Measurements from ENCODE around the gene SLC4A1. TPM values are rescaled to one million over a fixed set of nuclear protein-coding genes. Genes with fewer than 3 reads are reported as not detected.

The SLC4A1 gene
- total RNA-seq, 1 donor from 2014 or later: 0.13 TPM

- intact Hi-C loops (cut with micrococcal nuclease): loop anchor here (2.0 kb wide), 1 partner anchor 71 kb away; the partner anchor contains the start of gene HROB
- Mint-ChIP-seq H3K4me1 (peaks cover 62% of the 10 kb centered on the region), H3K4me3 (no peak overlapping the region), H3K27me3 (no peaks in the 10 kb centered on the region), H3K36me3 (ENCODE audit: low read depth) (peaks cover 82% of the 10 kb centered on the region), H3K27ac (peak overlapping the region; percentile 31), H3K9me3 (no peaks in the 10 kb centered on the region)
- ChIA-PET CTCF (interaction anchor here (1.1 to 5.3 kb wide), 7 partner anchors 9 to 151 kb away, joined by 3 to 108 read pairs (median 16); partner anchors contain the start of genes FAM171A2, GRN and UBTF), POLR2A (interaction anchor here (1.0 to 4.6 kb wide), 10 partner anchors 8 to 143 kb away, joined by 3 to 76 read pairs (median 10); partner anchors contain the start of genes GRN, SLC25A39, TMUB2 and UBTF)
- DNase-seq: no peak
- no peak for ATAC-seq (ENCODE audit: low read depth)
- no peak for TF ChIP-seq CTCF (IDR thresholded peaks at IDR 0.05)
Measured at GRCh38 chr17:44211281-44212265, 56.4 kb downstream of the SLC4A1 start.

GRCh38 chr17:44210342-44211192 lies 57.4 kb downstream of the SLC4A1 start:
- POLR2A ChIA-PET: interaction anchor here (0.5 to 4.6 kb wide), 19 partner anchors 9 to 209 kb away, joined by 3 to 76 read pairs (median 6); partner anchors contain the start of genes GRN, SLC25A39, TMUB2 and UBTF
- peak; percentile 73 for TF ChIP-seq CTCF (IDR thresholded peaks at IDR 0.05)
- Mint-ChIP-seq H3K4me1 (peaks cover 55% of the 10 kb centered on the region), H3K36me3 (ENCODE audit: low read depth) (peaks cover 81% of the 10 kb centered on the region), H3K9me3 (no peaks in the 10 kb centered on the region), H3K4me3 (peak overlapping the region; percentile 52), H3K27ac (peak overlapping the region; percentile 74), H3K27me3 (no peaks in the 10 kb centered on the region)
- DNase-seq (peak; percentile 93), ATAC-seq (ENCODE audit: low read depth) (peak; percentile 98)
- intact Hi-C loops (cut with micrococcal nuclease): loop anchor here (1.0 to 2.0 kb wide), 7 partner anchors 8 to 144 kb away; partner anchors contain the start of genes GRN, HROB and SLC25A39
- CTCF ChIA-PET: interaction anchor here (0.6 to 5.3 kb wide), 25 partner anchors 9 to 267 kb away, joined by 3 to 108 read pairs (median 4); partner anchors contain the start of genes FAM171A2, GRN, TMUB2 and UBTF

GRCh38 chr17:44209786-44210341 lies 58.1 kb downstream of the SLC4A1 start:
- intact Hi-C loops (cut with micrococcal nuclease): loop anchor here (1.0 to 2.0 kb wide), 7 partner anchors 8 to 144 kb away; partner anchors contain the start of genes GRN, HROB and SLC25A39
- Mint-ChIP-seq H3K36me3 (ENCODE audit: low read depth) (peaks cover 75% of the 10 kb centered on the region), H3K4me1 (peaks cover 48% of the 10 kb centered on the region), H3K4me3 (peak overlapping the region; percentile 52), H3K9me3 (no peaks in the 10 kb centered on the region), H3K27me3 (no peaks in the 10 kb centered on the region), H3K27ac (peak overlapping the region; percentile 74)
- ChIA-PET POLR2A (interaction anchor here (0.5 to 4.6 kb wide), 18 partner anchors 9 to 210 kb away, joined by 3 to 76 read pairs (median 5); partner anchors contain the start of genes GRN, HDAC5, SLC25A39 and TMUB2), CTCF (interaction anchor here (0.6 to 5.3 kb wide), 23 partner anchors 8 to 266 kb away, joined by 3 to 108 read pairs (median 4); partner anchors contain the start of genes FAM171A2, GRN, TMUB2 and UBTF)
- ATAC-seq (ENCODE audit: low read depth) (peak; percentile 11), DNase-seq (no peak)
- no peak for TF ChIP-seq CTCF (IDR thresholded peaks at IDR 0.05)

GRCh38 chr17:44207743-44208142 lies 60.2 kb downstream of the SLC4A1 start:
- Mint-ChIP-seq H3K27me3 (no peaks in the 10 kb centered on the region), H3K4me1 (peaks cover 42% of the 10 kb centered on the region), H3K27ac (no peak overlapping the region), H3K4me3 (no peak overlapping the region), H3K9me3 (no peaks in the 10 kb centered on the region), H3K36me3 (ENCODE audit: low read depth) (peaks cover 55% of the 10 kb centered on the region)
- DNase-seq (no peak), ATAC-seq (ENCODE audit: low read depth) (no peak)
- ChIA-PET POLR2A (interaction anchor here (0.6 to 4.6 kb wide), 4 partner anchors 9 to 946 kb away, joined by 3 to 76 read pairs (median 4); partner anchors contain the start of gene UBTF), CTCF (interaction anchor here (3.3 to 4.2 kb wide), 3 partner anchors 13 to 138 kb away, joined by 28 to 45 read pairs (median 34); partner anchors contain the start of genes GRN and UBTF)
- intact Hi-C loops (cut with micrococcal nuclease): no loop called here
- no peak for TF ChIP-seq CTCF (IDR thresholded peaks at IDR 0.05)

All from activated B cell treated with CpG ODN at 0.5 μM for 24 hours (primary cell).